T-helper 1 cell treated with Interleukin-12 subunit alpha and Interleukin-12 subunit beta and Interleukin-4 antibody, amounts not matched to agents 30 μg/mL and 1 μg/mL, for 36 hours (primary cell): ENCODE results near the gene MYOZ1.
"Not testable (repeated sequence)": the region's sequence is repeated elsewhere in the genome, so short reads cannot be mapped to it uniquely, and the experiment has no call there.

Experiments used
- H3K27ac Mint-ChIP-seq: one replicate; pipeline ENCODE4 v1.8.0; 2021; ENCODE audit warnings: mild to moderate bottlenecking, mixed read lengths
- H3K27me3 Mint-ChIP-seq: one replicate; pipeline ENCODE4 v1.8.0; 2021; ENCODE audit warnings: low read depth, mixed read lengths
- H3K36me3 Mint-ChIP-seq: one replicate; pipeline ENCODE4 v1.8.0; 2021; ENCODE audit warnings: low read depth, mixed read lengths
- H3K4me1 Mint-ChIP-seq: one replicate; pipeline ENCODE4 v1.8.0; 2021; ENCODE audit warnings: low read depth, mixed read lengths
- H3K4me3 Mint-ChIP-seq: one replicate; pipeline ENCODE4 v1.8.0; 2021; ENCODE audit warnings: mild to moderate bottlenecking, moderate library complexity, mixed read lengths
- H3K9me3 Mint-ChIP-seq: one replicate; pipeline ENCODE4 v1.8.0; 2021; ENCODE audit warnings: mixed read lengths

Gene MYOZ1

GRCh38 chr10:73641328-73642060, at the start of gene MYOZ1:
TSS of gene MYOZ1 (minus strand) at chr10:73641474. CDS start at chr10:73640017, 1,457 bp downstream.
- no peaks in the 10 kb centered on the region for H3K9me3 Mint-ChIP-seq
- H3K27ac Mint-ChIP-seq = no peak within 1 kb of the TSS
- peaks cover 11% of the 10 kb centered on the region for H3K27me3 Mint-ChIP-seq
- H3K4me3 Mint-ChIP-seq = no peak within 1 kb of the TSS
- H3K4me1 Mint-ChIP-seq = peaks cover 18% of the 10 kb centered on the region
- H3K36me3 Mint-ChIP-seq = no peaks in the 10 kb centered on the region

- not testable (repeated sequence) for H3K27me3 Mint-ChIP-seq
Observed at GRCh38 chr10:73690755-73691154, 49.5 kb upstream of the MYOZ1 start.

DNA sequence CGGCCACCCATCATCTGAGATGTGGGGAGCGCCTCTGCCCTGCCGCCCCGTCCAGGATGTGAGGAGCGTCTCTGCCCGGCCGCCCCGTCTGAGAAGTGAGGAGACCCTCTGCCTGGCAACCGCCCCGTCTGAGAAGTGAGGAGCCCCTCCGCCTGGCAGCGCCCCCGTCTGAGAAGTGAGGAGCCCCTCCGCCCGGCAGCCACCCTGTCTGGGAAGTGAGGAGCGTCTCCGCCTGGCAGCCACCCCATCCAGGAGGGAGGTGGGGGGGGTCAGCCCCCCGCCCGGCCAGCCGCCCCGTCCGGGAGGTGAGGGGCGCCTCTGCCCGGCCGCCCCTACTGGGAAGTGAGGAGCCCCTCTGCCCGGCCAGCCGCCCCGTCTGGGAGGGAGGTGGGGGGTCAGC, 48.3 kb upstream of the MYOZ1 start:
- not testable (repeated sequence) for H3K4me3 Mint-ChIP-seq, H3K27ac Mint-ChIP-seq, H3K9me3 Mint-ChIP-seq, H3K4me1 Mint-ChIP-seq, H3K36me3 Mint-ChIP-seq, H3K27me3 Mint-ChIP-seq

More at GRCh38 chr10:73690755-73691154, 49.5 kb upstream of the MYOZ1 start:
- H3K36me3 Mint-ChIP-seq, H3K27ac Mint-ChIP-seq, H3K4me1 Mint-ChIP-seq, H3K4me3 Mint-ChIP-seq, H3K9me3 Mint-ChIP-seq: not testable (repeated sequence)

DNA sequence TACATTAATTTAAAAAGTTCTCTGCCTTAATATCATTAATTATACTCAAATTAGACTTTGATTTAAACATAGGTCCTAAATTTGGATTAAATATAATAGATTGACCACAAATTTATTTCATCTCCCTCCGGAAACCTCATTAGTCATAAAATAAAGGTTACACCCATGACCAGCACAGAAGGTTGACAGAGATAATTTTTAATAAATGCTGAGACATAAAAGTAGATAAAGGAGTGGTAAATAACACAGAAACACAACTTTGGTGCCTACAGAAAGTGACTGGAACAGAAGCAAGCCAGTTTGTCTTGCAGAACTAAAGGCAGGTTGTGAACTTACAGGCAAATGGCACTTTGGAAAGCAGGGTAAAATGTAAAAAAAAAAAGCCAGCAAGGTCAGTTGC, 46.4 kb upstream of the MYOZ1 start:
- not testable (repeated sequence) for H3K4me1 Mint-ChIP-seq, H3K27me3 Mint-ChIP-seq

GRCh38 chr10:73674546-73674945, 33.3 kb upstream of the MYOZ1 start:
- H3K4me3 Mint-ChIP-seq, H3K36me3 Mint-ChIP-seq, H3K9me3 Mint-ChIP-seq, H3K27ac Mint-ChIP-seq, H3K27me3 Mint-ChIP-seq, H3K4me1 Mint-ChIP-seq: not testable (repeated sequence)

More for the DNA sequence above, 46.4 kb upstream of the MYOZ1 start:
- not testable (repeated sequence) for H3K36me3 Mint-ChIP-seq, H3K4me3 Mint-ChIP-seq, H3K27ac Mint-ChIP-seq, H3K9me3 Mint-ChIP-seq

GRCh38 chr10:73668378-73668777, 27.1 kb upstream of the MYOZ1 start:
- not testable (repeated sequence) for H3K36me3 Mint-ChIP-seq, H3K27ac Mint-ChIP-seq, H3K4me3 Mint-ChIP-seq, H3K9me3 Mint-ChIP-seq, H3K4me1 Mint-ChIP-seq, H3K27me3 Mint-ChIP-seq

DNA sequence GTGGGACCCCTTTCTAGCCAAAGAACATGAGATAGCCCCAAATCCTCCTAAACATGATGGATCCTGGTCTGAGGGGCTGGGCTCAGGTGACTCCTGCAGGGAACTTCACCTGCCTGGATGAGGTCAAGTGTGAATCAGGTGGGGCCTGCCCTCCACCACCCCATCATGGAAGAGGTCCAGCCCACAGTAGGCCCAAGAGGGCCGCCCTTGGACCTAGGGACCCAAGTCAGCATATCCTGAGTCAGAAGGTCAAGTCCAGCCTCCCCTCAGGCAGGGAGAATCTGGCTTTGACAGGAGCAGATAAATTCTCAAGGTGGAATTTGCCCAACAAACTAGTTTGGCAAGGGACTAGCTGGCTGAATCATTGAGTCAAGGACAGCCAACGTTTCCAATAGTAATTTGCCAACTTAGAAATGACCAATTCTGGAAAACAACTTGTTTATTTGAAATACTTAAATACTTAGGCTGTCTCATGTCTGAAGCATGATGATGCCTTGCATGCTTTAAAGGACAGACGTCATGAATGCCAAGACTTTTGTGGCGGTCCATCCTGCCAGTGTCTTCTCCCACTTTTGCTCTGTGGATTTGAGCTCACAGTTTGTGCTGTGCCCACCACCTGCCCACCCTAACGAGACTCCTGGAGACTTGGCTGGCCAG, 25.0 kb upstream of the MYOZ1 start:
- not testable (repeated sequence) for H3K36me3 Mint-ChIP-seq, H3K27me3 Mint-ChIP-seq, H3K27ac Mint-ChIP-seq, H3K4me3 Mint-ChIP-seq, H3K4me1 Mint-ChIP-seq, H3K9me3 Mint-ChIP-seq

DNA sequence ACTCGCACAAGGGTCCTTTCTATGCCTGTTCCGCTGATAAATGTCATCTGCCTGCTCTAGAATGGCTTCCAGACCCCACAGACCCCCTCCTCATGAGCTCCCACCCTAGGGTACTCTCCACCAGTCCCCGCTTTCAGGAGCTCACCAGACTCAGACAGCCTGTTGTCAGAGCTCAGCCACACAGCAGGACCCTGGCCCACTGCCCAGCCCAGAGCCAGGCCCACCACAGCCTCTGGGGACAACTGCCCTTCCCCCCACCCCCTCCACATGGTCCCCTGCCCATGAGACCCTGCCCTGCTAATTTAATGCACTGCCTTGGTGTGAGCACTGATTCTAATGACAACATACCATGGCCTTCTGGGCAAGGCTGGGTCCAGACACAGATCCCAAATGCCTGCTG, 24.3 kb upstream of the MYOZ1 start:
- H3K27ac Mint-ChIP-seq, H3K4me1 Mint-ChIP-seq, H3K4me3 Mint-ChIP-seq, H3K27me3 Mint-ChIP-seq, H3K9me3 Mint-ChIP-seq, H3K36me3 Mint-ChIP-seq: not testable (repeated sequence)

DNA sequence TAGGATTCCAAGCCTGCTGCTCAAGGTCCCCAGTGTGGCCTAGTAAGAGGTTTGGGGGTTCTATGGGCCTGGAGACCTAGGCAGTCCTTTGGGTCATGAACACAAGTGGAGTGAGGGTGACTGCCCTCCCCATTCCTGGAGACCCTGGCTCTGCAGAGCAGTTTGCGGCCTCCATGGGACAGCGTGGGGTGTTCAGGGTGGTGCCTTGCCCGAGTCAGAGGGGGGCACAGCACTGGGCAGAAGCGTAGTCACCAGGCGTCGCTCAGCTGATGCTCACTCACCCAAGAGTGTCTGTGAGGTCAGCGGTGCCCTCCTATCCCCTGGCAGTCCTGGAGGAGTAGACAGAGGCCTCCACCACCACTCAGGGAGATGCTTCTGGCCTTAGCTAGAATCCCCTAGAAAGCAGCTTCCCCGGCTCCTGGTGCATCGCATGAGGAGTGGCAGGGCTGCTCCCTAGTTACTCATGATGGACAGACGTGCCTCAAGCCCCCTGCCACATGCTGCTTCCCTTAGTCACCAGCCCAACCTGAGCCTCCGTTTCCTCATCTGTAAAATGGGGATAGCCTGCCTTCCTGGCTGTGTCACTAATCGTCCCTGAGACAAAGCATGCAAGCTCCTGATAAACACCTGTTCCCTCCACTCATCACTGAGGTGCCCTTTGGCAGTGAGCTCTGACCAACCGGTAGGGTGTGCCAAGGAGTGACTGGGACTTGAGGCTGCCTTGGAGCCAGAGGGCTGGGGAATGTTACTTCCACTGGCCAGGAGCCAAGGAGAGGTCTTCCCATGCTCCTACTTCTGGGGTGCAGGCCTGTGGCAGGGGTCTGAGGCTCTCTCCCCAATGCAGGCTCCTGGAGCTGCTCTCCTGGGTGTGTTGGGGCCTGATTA, 23.1 kb upstream of the MYOZ1 start:
- not testable (repeated sequence) for H3K27me3 Mint-ChIP-seq, H3K36me3 Mint-ChIP-seq, H3K4me3 Mint-ChIP-seq, H3K9me3 Mint-ChIP-seq, H3K4me1 Mint-ChIP-seq, H3K27ac Mint-ChIP-seq

- not testable (repeated sequence) for H3K27me3 Mint-ChIP-seq, H3K4me3 Mint-ChIP-seq, H3K36me3 Mint-ChIP-seq, H3K9me3 Mint-ChIP-seq, H3K27ac Mint-ChIP-seq, H3K4me1 Mint-ChIP-seq
Observed at GRCh38 chr10:73663621-73664020, 22.3 kb upstream of the MYOZ1 start.

- not testable (repeated sequence) for H3K4me1 Mint-ChIP-seq, H3K27me3 Mint-ChIP-seq, H3K9me3 Mint-ChIP-seq, H3K27ac Mint-ChIP-seq, H3K4me3 Mint-ChIP-seq, H3K36me3 Mint-ChIP-seq
Observed at GRCh38 chr10:73662705-73663104, 21.4 kb upstream of the MYOZ1 start.

GRCh38 chr10:73655990-73656298, 14.7 kb upstream of the MYOZ1 start, which contains the start of gene SYNPO2L:
TSS of gene SYNPO2L (minus strand) at chr10:73656029. CDS start at chr10:73655922, 107 bp downstream.
- Mint-ChIP-seq H3K27ac (no peak within 1 kb of the TSS), H3K9me3 (no peaks in the 10 kb centered on the region), H3K36me3 (no peaks in the 10 kb centered on the region), H3K4me1 (peaks cover 2% of the 10 kb centered on the region), H3K4me3 (no peak within 1 kb of the TSS), H3K27me3 (no peaks in the 10 kb centered on the region)

DNA sequence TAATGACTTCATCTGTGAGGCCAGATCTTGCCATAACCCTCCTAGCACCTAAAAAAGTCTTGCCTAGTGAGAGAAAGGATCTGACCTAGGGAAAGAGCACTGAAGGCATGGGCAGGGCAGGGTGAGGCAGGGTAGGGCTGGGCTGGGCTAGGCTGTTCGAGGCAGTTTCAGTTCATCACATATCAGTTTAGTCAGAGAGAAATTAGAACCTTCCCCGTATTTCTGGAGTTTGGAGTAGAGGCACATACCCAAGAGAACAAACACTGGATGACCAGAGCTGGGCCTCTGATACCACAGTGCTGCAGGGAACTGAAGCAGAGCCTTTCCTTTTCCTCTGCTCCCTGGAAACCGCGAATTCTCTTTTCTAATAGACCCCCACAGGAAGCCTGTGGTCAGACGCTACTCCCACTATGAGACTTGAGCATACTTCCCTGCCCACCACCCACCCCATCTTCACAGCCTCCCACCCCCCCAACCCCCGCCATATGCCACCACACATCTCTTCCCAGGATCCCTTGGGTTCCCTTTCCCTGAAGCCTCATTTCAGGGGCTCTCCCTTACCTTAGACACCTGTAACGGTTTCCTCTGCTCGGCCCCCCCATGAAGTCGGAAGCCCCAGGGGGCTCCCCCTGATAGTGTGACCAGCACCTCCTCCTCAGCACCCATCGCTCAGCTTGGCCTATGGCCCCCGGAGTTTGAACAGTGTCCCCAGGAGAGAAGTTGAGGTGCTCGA, 14.1 kb upstream of the MYOZ1 start:
- Mint-ChIP-seq H3K36me3 (no peaks in the 10 kb centered on the region), H3K4me3 (no peak overlapping the region), H3K27me3 (peaks cover 3% of the 10 kb centered on the region), H3K9me3 (no peaks in the 10 kb centered on the region), H3K27ac (no peak overlapping the region), H3K4me1 (peaks cover 4% of the 10 kb centered on the region)

GRCh38 chr10:73653701-73654100, 12.4 kb upstream of the MYOZ1 start:
- no peak overlapping the region for H3K27ac Mint-ChIP-seq
- no peaks in the 10 kb centered on the region for H3K36me3 Mint-ChIP-seq
- H3K4me3 Mint-ChIP-seq = no peak overlapping the region
- H3K9me3 Mint-ChIP-seq = no peaks in the 10 kb centered on the region
- peaks cover 4% of the 10 kb centered on the region for H3K4me1 Mint-ChIP-seq
- H3K27me3 Mint-ChIP-seq = peaks cover 3% of the 10 kb centered on the region
